GM19193 (cell line): ENCODE data around the gene FAM124A.

ENCODE experiments used
- POLR2A ChIP-seq: IDR thresholded peaks from 4 replicates; pipeline ENCODE4 v1.6.1; 2011; ENCODE audit not compliant: insufficient read depth, insufficient read length; ENCODE audit errors: extremely low read depth

FAM124A gene, protein sequence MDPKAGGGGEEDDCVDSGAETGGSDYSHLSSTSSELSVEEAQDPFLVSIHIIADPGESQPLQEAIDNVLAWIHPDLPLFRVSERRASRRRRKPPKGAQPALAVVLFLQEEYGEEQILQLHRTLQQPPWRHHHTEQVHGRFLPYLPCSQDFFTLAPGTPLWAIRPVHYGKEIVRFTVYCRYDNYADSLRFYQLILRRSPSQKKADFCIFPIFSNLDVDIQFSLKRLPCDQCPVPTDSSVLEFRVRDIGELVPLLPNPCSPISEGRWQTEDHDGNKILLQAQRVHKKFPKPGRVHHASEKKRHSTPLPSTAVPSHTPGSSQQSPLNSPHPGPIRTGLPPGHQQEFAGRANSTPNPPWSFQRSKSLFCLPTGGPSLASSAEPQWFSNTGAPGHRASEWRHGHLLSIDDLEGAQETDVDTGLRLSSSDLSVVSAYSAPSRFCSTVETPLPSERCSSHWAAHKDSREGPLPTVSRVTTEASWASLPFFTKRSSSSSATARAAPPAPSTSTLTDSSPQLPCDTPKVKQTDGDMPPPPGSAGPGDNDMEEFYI

DNA sequence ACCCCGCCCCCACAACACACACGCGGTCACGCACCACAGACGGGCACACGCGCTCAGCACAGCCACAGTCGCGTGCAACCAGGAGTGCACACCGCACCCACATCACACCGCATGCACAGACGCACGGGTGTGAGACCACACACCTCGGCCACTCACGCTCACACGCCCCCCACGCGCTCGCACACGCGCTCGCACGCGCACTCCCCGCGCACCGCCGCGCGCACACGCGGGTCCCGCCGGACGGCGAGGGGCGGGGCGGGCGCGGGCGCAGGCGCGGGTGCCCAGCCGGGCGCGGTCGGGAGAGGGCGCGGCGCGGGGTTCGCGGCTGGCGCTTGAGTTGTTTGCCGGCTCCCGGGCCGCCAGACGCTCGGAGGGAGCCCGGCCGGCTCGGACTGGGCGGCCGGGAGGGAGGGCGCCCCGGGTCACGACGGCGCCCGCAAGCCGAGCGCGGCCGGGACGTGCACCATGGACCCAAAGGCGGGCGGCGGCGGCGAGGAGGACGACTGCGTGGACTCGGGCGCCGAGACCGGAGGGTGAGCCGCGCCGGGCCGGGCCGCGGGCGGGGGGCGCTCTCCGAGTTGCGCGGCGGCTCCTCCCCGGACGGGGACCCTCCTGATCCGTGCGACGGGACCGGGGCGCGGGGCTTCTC is at the start of gene FAM124A:
FAM124A (plus strand) TSS at position 362 of the 649 bp plus-strand sequence; CDS start at position 466, 104 bp downstream.
- TF ChIP-seq POLR2A, result no peak

DNA sequence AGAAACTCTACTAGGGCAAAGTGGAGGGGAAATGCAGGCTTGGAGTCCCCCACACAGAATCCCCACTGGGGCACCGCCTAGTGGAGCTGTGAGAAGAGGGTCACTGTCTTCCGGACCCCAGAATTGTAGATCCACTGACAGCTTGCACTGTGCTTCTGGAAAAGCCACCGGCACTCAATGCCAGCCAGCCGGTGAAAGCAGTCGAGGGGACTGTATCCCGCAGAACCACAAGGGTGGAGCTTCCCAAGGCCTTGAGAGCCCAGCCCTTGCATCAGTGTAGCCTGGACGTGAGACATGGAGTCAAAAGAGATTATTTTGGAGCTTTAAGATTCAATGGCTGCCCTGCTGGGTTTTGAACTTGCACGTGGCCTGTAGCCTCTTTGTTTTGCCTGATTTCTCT is 47.2 kb upstream of the FAM124A start:
- no peak for TF ChIP-seq POLR2A

DNA sequence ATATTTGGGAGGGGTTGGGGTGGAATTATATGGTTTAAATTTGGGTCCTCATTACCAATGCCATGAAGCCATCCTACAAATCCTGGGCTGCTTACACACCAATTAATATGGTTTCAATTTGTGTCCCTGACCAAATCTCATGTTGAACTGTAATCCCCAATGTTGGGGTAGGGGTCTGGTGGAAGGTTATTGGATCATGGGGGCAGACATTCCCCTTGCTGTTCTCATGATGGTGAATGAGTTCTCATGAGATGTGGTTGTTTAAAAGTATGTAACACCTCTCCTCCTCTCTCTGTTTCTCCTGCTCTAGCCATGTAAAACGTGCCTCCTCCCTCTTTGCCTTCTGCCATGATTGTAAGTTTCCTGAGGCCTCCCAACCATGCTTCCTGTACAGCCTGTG is 46.6 kb upstream of the FAM124A start:
- TF ChIP-seq POLR2A, result no peak

DNA sequence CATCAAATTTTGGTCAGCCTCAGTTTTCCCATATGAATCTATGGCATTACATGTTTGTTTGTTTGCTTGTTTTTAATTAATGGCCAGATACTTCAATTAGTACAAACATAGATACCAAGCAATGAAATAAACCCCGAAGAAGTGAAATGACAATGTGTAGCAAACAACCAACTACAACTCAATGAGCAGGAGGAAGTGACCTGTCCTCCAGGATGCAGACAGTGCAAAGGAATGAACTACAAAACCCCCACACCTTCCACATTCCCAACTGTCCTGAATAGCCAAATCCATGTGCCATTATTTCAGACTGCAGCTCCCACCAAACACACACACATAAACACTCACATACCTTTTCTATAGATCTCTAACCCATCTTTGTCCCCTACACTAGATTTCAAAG is 45.0 kb upstream of the FAM124A start:
- no peak for TF ChIP-seq POLR2A

DNA sequence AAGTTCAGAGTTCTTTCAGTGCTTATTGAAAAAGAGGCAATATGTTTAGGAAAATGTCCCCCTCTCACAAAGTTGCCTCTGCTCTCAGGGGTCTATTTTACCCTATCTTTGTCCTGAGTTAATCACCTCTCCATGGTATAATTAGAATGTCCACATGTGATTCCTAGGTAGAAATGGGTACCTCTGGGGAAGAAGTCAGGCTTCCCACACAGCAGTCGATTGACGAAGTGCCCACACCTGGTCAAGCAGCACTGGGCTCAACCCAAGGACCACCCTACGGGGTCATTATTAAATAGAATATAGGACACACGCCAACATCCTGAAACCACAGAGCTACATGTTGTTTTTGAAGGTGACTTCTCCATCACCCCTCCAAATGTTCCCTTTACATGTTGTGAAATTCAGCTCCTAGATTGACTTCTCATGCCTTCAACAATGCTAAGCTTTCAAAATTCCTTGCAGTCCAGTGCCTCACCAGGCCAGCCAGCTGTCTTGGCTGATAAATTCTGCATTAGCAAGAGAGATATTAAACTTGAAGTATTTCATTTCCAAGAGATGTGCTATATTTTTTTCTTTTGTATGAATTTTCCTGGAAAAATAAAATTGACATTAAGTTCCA is 43.6 kb upstream of the FAM124A start:
- no peak for TF ChIP-seq POLR2A

DNA sequence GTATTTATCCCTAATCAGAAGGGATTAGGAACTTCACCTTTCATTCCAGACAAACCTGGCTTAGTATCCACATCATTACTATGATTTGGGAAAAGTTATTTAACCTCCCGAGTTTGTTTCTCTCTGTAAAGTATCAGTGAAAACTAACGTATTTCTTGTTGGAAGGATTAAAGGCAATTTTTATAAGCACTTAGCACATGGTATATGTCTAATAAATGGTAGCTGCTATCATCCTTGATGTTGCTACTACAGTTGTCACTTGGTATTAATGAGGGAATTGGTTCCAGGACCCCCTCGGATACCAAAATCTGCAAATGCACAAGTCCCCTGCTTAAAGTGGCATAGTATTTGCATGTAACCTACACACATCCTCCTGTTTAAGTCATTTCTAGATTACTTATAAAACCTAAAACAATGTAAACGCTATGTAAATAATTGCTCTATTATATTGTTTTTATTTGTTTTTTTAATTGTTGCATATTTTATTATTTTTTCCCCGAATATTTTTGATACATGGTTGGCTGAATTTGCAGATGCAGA is 42.7 kb upstream of the FAM124A start:
- TF ChIP-seq POLR2A, result no peak

DNA sequence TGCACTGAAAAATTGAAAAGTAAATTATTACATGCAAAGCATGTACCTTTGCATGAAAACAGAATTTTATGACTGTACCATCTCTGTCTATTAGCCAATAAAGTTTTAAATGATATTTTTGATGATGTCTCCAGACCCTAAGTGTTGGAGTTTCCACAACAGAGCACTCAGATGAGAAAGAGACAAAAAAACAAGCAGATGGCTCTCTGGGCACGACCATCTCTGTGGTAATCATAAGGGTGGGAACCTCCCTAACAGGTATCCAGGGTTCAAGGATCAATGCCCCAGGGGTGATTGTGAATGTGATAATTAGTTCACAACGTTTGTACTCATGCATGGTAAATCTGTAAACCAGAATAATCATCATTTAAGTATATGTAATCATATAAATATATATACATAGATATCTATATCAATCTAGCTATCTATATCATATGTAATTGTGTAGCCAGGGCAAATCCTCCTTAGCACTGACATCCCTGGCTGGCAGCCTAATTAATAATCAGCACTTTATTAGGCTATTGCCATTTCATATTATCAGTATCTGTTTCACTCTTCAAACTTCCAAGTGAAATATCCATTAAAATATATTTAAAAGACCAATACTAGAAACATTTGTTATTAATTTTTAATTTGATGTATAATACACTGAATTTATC is 41.2 kb upstream of the FAM124A start:
- TF ChIP-seq POLR2A, result no peak

DNA sequence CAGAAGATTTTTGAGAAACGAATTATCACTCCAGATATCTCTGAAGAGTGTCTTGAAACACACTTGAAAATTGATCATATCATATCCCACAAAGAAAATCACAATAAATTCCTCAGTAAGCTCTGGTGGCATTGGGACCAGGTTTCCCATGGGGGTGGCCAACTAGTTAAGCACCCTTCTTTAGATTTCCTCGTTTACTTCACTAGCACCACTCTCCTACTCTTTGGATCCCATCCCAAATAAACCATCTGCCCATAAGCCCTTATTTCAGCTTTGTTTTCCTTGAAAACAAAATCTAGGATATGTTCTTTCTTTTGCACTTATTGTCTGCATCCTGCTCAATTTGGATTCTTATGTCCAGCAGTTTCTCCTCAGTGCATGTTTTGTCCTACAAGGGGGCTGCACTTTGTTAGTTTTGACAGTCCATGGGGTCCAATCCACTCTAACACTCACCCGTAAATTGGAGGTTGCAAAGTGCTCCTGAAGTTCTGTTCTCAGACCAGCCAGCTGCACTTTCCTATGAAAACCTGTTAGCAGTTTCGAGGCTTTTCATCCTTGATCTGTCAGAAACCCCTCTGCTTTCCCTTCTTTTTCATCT is 40.3 kb upstream of the FAM124A start:
- TF ChIP-seq POLR2A, result no peak

DNA sequence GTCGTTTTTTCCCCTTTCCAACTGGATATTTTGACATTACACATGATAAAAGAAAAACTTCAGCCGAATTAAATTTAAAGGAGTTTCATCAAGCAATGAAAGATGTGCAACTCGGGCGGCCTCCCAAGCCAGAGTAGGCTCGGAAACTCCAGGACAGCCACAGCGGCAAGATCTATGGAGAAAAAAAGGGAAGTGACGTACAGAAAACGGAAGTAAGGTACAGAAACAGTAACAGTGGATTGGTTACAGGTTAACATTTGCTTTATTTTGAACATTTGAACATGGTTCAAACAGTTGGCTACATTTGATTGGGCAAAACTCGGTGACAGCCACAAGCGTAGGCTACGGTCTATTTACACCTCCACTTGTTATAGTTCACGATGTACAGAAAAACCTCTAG is 30.5 kb upstream of the FAM124A start:
- no peak for TF ChIP-seq POLR2A

DNA sequence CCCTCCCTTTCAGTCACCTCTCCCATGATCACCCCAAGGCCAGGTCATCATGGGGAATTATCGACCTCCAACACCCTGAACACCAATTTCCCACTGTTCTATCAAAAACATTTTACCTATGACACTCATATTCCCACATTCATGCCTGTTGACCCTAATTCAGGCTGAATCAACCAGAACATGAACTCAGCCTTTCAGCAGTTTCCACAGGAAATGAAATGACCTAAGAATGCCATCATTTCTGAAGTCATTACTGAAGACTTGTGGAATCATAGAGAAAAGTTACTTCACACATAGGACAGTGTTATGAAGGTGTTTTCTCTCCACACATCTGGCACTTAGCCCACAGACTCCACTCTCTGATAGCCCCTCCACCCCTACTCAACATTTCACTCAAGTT is 29.9 kb upstream of the FAM124A start:
- no peak for TF ChIP-seq POLR2A

DNA sequence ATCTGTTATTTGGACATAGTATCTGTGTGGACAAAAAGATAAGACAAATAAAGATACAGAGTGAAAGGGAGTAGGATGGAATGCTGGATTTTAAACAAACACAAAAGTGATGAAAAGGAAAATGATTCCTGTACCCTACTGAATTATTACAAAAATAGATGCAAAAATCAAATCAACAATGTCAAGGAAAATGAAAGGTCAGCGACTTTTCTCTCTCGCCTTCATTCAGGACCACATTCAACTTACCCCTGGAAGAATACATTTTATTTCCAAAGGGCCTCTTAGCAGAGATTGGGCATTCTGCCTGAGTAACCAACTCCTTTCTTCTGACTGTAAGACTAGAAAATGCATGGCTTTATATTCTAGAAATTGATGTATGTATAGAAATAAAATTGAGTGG is 28.8 kb upstream of the FAM124A start:
- TF ChIP-seq POLR2A, result no peak

DNA sequence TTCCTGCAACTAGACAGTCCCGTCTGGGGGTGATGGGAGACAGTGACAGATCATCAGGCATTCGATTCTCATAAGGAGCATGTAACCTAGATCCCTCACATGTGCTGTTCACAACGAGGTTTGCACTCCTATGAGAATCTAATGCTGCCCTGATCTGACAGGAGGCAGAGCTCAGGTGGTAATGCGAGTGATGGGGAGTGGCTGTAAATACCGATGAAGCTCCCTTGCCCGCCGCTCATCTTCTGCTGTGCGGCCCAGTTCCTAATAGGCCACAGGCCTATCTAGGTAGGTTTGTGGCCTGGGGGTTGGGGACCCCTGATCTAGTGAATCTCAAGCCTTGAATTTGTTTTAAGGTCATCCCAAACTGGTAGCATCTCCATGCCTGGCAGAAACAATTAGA is 27.3 kb upstream of the FAM124A start:
- no peak for TF ChIP-seq POLR2A

DNA sequence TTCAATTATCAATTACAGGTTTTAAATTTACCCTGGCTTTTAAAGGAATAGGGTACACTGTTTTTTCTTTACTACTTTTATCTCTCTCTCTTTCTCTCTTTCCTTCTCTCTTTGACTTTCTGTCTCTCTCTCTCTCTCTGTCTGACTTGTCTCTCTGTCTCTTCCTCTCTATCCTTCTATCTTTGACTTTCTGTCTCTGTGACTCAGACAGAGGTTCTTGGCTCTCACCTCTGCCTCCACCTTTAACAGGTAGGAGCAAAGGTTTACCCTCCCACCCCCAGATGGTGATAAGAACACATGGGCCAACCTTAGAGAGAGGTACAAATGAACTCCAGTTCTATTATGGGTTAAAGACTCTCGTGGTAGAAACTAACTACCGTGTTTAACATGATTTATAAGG is 20.3 kb upstream of the FAM124A start:
- TF ChIP-seq POLR2A, result no peak

DNA sequence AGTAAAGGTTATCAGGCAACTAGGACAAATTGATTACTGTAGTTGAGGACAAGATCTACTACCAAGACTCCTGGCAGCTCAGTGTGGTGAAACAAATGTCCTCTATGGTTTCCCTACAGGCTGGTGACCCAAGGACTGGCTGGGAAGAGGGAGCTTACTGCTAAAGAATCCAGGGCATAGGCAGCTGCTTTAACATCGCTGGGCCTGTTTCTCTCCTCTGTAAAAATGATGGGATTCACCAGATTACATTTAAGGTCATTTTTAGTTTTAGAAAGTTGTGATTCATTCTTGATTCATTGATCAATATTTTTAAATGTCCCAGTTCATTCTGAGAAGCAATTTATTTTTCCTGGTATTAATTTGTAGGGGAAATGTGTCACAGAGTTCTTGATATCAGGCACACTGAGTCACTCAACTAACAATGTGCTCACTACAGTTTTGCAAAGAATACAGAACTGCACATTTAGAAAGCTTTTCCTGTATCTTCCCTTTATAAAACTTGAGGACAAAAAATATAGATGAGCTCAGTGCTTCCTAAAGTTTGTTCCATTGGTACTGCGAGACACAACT is 19.6 kb upstream of the FAM124A start:
- no peak for TF ChIP-seq POLR2A
